ENCODE data around the gene TMOD1.

TMOD1 gene

DNA sequence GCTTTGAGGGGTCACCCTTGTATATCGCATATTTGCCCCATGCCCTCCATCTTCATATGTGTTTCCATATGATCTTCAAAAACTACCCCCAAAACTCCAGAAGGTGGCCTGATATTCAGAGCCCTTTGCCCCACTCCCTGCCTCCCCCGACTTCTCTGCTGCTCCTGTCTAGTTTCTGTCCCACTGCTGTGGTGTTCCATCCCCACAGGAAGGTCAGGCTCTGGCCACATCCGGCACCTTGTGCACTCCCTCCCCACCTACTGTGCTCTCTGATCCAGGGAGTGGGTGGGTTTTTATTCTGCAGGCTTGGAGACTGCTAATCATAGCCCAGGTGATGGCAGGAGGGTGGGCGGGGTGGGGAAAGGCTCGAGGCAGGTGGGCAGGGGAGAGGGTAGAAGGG, 52.4 kb downstream of the TMOD1 start:
- no peak for ATAC-seq
- TF ChIP-seq TCF4 (CRISPR knock-in tag; IDR thresholded peaks at IDR 0.05; ENCODE audit: borderline replicate concordance): no peak
- no peak for TF ChIP-seq ZNF8 (CRISPR knock-in tag; IDR thresholded peaks at IDR 0.05)
- no peak for TF ChIP-seq ZFP3 (CRISPR knock-in tag; IDR thresholded peaks at IDR 0.05)
- no peak for TF ChIP-seq RARB (CRISPR knock-in tag; IDR thresholded peaks at IDR 0.05)
- no peak for TF ChIP-seq TOX (CRISPR knock-in tag; IDR thresholded peaks at IDR 0.05; ENCODE audit: borderline replicate concordance)
- no peak for TF ChIP-seq ZNF70 (CRISPR knock-in tag; IDR thresholded peaks at IDR 0.05)
- no peak for TF ChIP-seq ZFP30 (CRISPR knock-in tag; IDR thresholded peaks at IDR 0.05)
- TF ChIP-seq ARNTL (CRISPR knock-in tag; IDR thresholded peaks at IDR 0.05; ENCODE audit: borderline replicate concordance, low read depth): no peak
- TF ChIP-seq, protein P1, sequence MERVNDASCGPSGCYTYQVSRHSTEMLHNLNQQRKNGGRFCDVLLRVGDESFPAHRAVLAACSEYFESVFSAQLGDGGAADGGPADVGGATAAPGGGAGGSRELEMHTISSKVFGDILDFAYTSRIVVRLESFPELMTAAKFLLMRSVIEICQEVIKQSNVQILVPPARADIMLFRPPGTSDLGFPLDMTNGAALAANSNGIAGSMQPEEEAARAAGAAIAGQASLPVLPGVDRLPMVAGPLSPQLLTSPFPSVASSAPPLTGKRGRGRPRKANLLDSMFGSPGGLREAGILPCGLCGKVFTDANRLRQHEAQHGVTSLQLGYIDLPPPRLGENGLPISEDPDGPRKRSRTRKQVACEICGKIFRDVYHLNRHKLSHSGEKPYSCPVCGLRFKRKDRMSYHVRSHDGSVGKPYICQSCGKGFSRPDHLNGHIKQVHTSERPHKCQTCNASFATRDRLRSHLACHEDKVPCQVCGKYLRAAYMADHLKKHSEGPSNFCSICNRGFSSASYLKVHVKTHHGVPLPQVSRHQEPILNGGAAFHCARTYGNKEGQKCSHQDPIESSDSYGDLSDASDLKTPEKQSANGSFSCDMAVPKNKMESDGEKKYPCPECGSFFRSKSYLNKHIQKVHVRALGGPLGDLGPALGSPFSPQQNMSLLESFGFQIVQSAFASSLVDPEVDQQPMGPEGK (CRISPR knock-in tag; IDR thresholded peaks at IDR 0.05; ENCODE audit: borderline replicate concordance): no peak
- TF ChIP-seq, protein P2, sequence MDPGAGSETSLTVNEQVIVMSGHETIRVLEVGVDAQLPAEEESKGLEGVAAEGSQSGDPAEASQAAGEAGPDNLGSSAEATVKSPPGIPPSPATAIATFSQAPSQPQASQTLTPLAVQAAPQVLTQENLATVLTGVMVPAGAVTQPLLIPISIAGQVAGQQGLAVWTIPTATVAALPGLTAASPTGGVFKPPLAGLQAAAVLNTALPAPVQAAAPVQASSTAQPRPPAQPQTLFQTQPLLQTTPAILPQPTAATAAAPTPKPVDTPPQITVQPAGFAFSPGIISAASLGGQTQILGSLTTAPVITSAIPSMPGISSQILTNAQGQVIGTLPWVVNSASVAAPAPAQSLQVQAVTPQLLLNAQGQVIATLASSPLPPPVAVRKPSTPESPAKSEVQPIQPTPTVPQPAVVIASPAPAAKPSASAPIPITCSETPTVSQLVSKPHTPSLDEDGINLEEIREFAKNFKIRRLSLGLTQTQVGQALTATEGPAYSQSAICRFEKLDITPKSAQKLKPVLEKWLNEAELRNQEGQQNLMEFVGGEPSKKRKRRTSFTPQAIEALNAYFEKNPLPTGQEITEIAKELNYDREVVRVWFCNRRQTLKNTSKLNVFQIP (CRISPR knock-in tag; IDR thresholded peaks at IDR 0.05; ENCODE audit: borderline replicate concordance, low read depth): no peak
- no peak for TF ChIP-seq SNAI2 (CRISPR knock-in tag; IDR thresholded peaks at IDR 0.05)
- no peak for TF ChIP-seq ISL1 (CRISPR knock-in tag; IDR thresholded peaks at IDR 0.05)
- no peak for TF ChIP-seq BACH2 (CRISPR knock-in tag; IDR thresholded peaks at IDR 0.05; ENCODE audit: borderline replicate concordance)
- no peak for TF ChIP-seq CSDC2 (CRISPR knock-in tag; IDR thresholded peaks at IDR 0.05)
- no peak for TF ChIP-seq GLIS3 (CRISPR knock-in tag; IDR thresholded peaks at IDR 0.05)
- TF ChIP-seq, protein P3, sequence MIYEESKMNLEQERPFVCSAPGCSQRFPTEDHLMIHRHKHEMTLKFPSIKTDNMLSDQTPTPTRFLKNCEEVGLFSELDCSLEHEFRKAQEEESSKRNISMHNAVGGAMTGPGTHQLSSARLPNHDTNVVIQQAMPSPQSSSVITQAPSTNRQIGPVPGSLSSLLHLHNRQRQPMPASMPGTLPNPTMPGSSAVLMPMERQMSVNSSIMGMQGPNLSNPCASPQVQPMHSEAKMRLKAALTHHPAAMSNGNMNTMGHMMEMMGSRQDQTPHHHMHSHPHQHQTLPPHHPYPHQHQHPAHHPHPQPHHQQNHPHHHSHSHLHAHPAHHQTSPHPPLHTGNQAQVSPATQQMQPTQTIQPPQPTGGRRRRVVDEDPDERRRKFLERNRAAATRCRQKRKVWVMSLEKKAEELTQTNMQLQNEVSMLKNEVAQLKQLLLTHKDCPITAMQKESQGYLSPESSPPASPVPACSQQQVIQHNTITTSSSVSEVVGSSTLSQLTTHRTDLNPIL (CRISPR knock-in tag; IDR thresholded peaks at IDR 0.05; ENCODE audit: low read depth): no peak
- no peak for TF ChIP-seq ESRRG (CRISPR knock-in tag; IDR thresholded peaks at IDR 0.05)
- TF ChIP-seq ZC3H10 (CRISPR knock-in tag; IDR thresholded peaks at IDR 0.05): no peak
- TF ChIP-seq, protein P4, sequence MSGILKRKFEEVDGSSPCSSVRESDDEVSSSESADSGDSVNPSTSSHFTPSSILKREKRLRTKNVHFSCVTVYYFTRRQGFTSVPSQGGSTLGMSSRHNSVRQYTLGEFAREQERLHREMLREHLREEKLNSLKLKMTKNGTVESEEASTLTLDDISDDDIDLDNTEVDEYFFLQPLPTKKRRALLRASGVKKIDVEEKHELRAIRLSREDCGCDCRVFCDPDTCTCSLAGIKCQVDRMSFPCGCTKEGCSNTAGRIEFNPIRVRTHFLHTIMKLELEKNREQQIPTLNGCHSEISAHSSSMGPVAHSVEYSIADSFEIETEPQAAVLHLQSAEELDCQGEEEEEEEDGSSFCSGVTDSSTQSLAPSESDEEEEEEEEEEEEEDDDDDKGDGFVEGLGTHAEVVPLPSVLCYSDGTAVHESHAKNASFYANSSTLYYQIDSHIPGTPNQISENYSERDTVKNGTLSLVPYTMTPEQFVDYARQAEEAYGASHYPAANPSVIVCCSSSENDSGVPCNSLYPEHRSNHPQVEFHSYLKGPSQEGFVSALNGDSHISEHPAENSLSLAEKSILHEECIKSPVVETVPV (CRISPR knock-in tag; IDR thresholded peaks at IDR 0.05): no peak
- no peak for TF ChIP-seq OSR1 (CRISPR knock-in tag; IDR thresholded peaks at IDR 0.05)

DNA sequence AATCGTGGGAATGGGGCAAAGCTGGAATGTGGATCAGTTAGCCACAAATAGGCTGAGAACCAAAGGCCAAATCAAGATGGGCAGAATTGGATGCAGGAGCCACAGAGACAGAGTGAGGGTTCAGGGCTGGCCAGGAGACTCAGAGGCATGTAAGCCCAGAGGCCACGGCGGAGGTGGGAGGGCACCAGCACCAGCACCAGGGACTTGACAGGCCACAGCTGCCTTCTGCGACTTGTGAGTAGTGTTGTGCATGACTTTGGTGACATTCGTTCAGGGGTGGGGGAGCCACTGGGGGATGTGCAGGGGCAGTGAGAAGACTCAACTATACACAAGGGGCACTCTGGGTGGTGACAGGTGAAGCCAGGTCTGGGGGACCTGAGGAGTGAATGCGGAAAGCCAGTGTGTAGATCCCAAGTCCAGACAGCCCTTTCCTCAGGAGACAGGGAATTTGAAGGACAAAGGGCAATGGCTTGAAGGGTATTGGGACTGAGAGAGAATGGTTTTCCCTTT, 53.2 kb downstream of the TMOD1 start:
- ATAC-seq: no peak
- no peak for TF ChIP-seq ESRRG (CRISPR knock-in tag; IDR thresholded peaks at IDR 0.05)
- TF ChIP-seq TCF4 (CRISPR knock-in tag; IDR thresholded peaks at IDR 0.05; ENCODE audit: borderline replicate concordance): no peak

DNA sequence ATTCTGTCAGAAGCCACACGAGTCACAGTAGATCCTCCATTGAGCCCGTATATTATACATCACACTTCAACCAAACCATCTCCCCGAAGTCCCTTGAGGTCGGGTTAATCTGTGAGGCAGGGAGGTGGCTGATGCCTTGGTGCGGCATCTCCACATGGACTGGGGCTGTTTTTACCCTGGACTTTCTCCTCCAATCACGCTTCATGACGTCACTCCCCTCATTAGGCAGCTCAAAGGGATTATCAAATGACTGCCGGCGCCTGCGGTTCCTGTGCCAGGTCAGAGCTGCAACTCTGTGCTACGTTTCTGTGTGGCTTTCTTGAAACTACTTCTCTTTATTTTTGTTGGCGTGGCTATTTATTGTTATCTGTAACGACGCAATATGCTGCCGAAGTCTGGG, 53.7 kb downstream of the TMOD1 start:
- ATAC-seq: no peak
- no peak for TF ChIP-seq RARB (CRISPR knock-in tag; IDR thresholded peaks at IDR 0.05)
- no peak for TF ChIP-seq PPARA (CRISPR knock-in tag; IDR thresholded peaks at IDR 0.05; ENCODE audit: borderline replicate concordance)
- no peak for TF ChIP-seq BACH2 (CRISPR knock-in tag; IDR thresholded peaks at IDR 0.05; ENCODE audit: borderline replicate concordance)
- no peak for TF ChIP-seq ARNTL (CRISPR knock-in tag; IDR thresholded peaks at IDR 0.05; ENCODE audit: borderline replicate concordance, low read depth)
- TF ChIP-seq ZNF565 (CRISPR knock-in tag; conservative IDR thresholded peaks at IDR 0.05; ENCODE audit: low read depth): no peak
- no peak for TF ChIP-seq TCF4 (CRISPR knock-in tag; IDR thresholded peaks at IDR 0.05; ENCODE audit: borderline replicate concordance)
- TF ChIP-seq, protein P3 (CRISPR knock-in tag; IDR thresholded peaks at IDR 0.05; ENCODE audit: low read depth): no peak
- TF ChIP-seq ZNF70 (CRISPR knock-in tag; IDR thresholded peaks at IDR 0.05): no peak
- TF ChIP-seq ZFP3 (CRISPR knock-in tag; IDR thresholded peaks at IDR 0.05): no peak
- no peak for TF ChIP-seq GLIS3 (CRISPR knock-in tag; IDR thresholded peaks at IDR 0.05)
- no peak for TF ChIP-seq ESRRG (CRISPR knock-in tag; IDR thresholded peaks at IDR 0.05)
- TF ChIP-seq, protein P2 (CRISPR knock-in tag; IDR thresholded peaks at IDR 0.05; ENCODE audit: borderline replicate concordance, low read depth): no peak
- TF ChIP-seq ISL1 (CRISPR knock-in tag; IDR thresholded peaks at IDR 0.05): no peak
- TF ChIP-seq, protein P4 (CRISPR knock-in tag; IDR thresholded peaks at IDR 0.05): no peak
- no peak for TF ChIP-seq SNAI2 (CRISPR knock-in tag; IDR thresholded peaks at IDR 0.05)
- no peak for TF ChIP-seq ZNF8 (CRISPR knock-in tag; IDR thresholded peaks at IDR 0.05)

Measured in SK-N-SH treated with all-trans-retinoic acid at 6 μM for 48 hours (cell line).